Pancreas (tissue), 10 donors: ENCODE measurements around the gene RPGRIP1L. TPM values are rescaled to one million over a fixed set of nuclear protein-coding genes. Genes with fewer than 3 reads are reported as not detected.

Source experiments
- ATAC-seq, 4 donors: fragments of 200-7000 bp; cut with Tn5 transposase; one replicate each; pipeline versions ENCODE4 v1.8.0 to v1.9.1; 2020; ENCODE audit warnings: mild to moderate bottlenecking in 4 of 4, moderate library complexity in 4 of 4
- DNase-seq, 6 donors: peaks; one replicate each; pipeline ENCODE4 v3.0.0-alpha.2; 2020
- FAIRE-seq: peaks from 2 replicates; lab custom pipeline; 2012; peaks lifted over from hg19 to GRCh38; lab: Jason Lieb, UNC
- H3K27ac ChIP-seq, 4 donors: fragments of 200-600 bp; sonication (generic); 1 replicate in 3 of 4; 2 replicates in 1 of 4; pipeline versions ENCODE4 v1.5.0 to v1.8.0; 2020
- H3K27me3 ChIP-seq, 4 donors: fragments of 200-600 bp; one replicate each; pipeline ENCODE4 v1.8.0; 2021
- H3K36me3 ChIP-seq, 3 donors: fragments of 200-600 bp; sonication (generic) in 1 of 3; one replicate each; pipeline versions ENCODE4 v1.5.0 to v1.8.0; 2020 to 2021
- H3K4me1 ChIP-seq, 3 donors: fragments of 200-600 bp; one replicate each; pipeline ENCODE4 v1.8.0; 2021
- H3K4me3 ChIP-seq, 4 donors: fragments of 200-600 bp; sonication (generic) in 2 of 4; one replicate each; pipeline versions ENCODE4 v1.5.0 to v1.8.0; 2020 to 2021
- H3K9me3 ChIP-seq, 4 donors: fragments of 200-600 bp; one replicate each; pipeline ENCODE4 v1.8.0; 2021
- CTCF ChIP-seq, 4 donors: fragments of 200-600 bp; sonication (generic) in 3 of 4; IDR thresholded peaks; one replicate each; pipeline versions ENCODE4 v1.5.0 to v1.8.0; 2021; ENCODE audit warnings: antibody characterized with exemption in 4 of 4
- WGBS, 2 donors: extraction: QIAGEN DNeasy Blood & Tissue Kit; methylation state at CpG; one replicate each; pipeline ENCODE4 v1.1.7; 2013; 5-methylcytosine and 5-hydroxymethylcytosine counted together
- intact Hi-C, 3 donors: fragments of 100-400 bp; cut with DNase I; formaldehyde crosslinking; loops; one replicate each; pipeline versions ENCODE4 v1.11.1 to v1.14.2; 2022
- polyA plus RNA-seq, 2 donors: library from polyadenylated mRNA; stranded (reverse); fragments of 200-250 nt; gene quantifications; one replicate each; pipeline ENCODE4 v1.2.3, GENCODE V29; 2013
- total RNA-seq, 6 donors: library from RNA; stranded (reverse); fragmentation: NEBNext Ultra II Directional in 4 of 6; extraction: Animal tissue kit (Norgen Biotek cat#: 25700) in 4 of 6; gene quantifications; one replicate each; pipeline versions ENCODE4 v1.2.1 to v1.2.4, GENCODE V29; 2021 to 2023
- donor health status: healthy with polysubstance abuse.
- donor health status: DM: no; HTN: no; CAD: no; lungs with moderate emphysema.
- donor health status: DM: no; HTN: no; CAD: no.
- donor health status: control.
- donor health status: control.
- donor health status: Bipolar disorder and iron deficiency.
- donor health status: DM: yes; HTN: yes; CAD: no.
- donor health status: DM: no; HTN: no; CAD: no.
- donor health status: DM: no; HTN: no; CAD: no.
- donor health status: DM: yes; HTN: yes; CAD: no.

Gene RPGRIP1L
- 1 to 10 TPM; 1.4 to 5.2 (median 2.0) TPM for total RNA-seq
- 1 to 10 TPM; 1.1 to 1.6 TPM for polyA plus RNA-seq

GRCh38 chr16:53703590-53704444 is at the start of gene RPGRIP1L, which contains the start of gene FTO:
RPGRIP1L (minus strand) TSS chr16:53703859; CDS start chr16:53700723, 3,136 bp downstream.
FTO (plus strand) TSS chr16:53704156.
- peak within 1 kb of the TSS; percentile 42 to 86 (median 80) for H3K4me3 ChIP-seq
- WGBS, 2 donors: 0% methylated on average over 57 of the region's 57 CpGs
- H3K36me3 ChIP-seq: peaks cover 0 to 2% (median 0%) of the 10 kb centered on the region in 3 donors
- peak; percentile 98 to 99 (median 98) for ATAC-seq
- FAIRE-seq: peak; percentile 96
- peak; percentile 97 to 100 (median 99) for DNase-seq
- peak in 1 of 4 donors; percentile 12 for TF ChIP-seq CTCF (IDR thresholded peaks at IDR 0.05)
- peaks cover 7 to 10% (median 8%) of the 10 kb centered on the region in 3 donors for H3K4me1 ChIP-seq
- intact Hi-C loops: no loop called here
- no peaks in the 10 kb centered on the region for H3K27me3 ChIP-seq
- H3K27ac ChIP-seq: peak within 1 kb of the TSS; percentile 39 to 61 (median 58)
- H3K9me3 ChIP-seq: no peaks in the 10 kb centered on the region

DNA sequence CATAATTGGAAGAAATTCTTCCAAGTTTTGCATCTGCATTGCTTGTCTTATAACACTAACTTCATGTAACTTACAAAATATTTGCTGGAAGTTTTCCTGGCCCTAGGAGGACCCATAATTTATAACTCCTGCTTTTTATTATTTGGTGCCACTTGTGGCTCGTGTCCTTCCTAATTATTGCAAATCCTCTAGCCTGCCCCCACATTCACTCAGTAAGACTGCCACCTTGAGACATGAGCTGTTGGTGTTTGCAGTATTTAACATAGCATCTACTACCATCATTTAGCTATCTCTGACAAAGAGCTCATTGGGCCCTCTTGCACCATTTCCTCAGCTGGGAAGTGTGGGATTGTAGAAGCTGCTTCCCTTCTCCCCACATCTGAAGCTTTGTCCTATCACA is 49.8 kb upstream of the RPGRIP1L start:
- Histone ChIP-seq H3K4me1 (peaks cover 17 to 33% (median 22%) of the 10 kb centered on the region in 3 donors), H3K9me3 (no peaks in the 10 kb centered on the region), H3K4me3 (no peak overlapping the region), H3K27ac (no peak overlapping the region), H3K27me3 (no peaks in the 10 kb centered on the region), H3K36me3 (no peaks in the 10 kb centered on the region)
- FAIRE-seq (no peak), ATAC-seq (no peak), DNase-seq (no peak)
- no peak for TF ChIP-seq CTCF (IDR thresholded peaks at IDR 0.05)
- intact Hi-C loops: no loop called here
- WGBS, 2 donors: 64 to 86% methylated on average over 1 of the region's 1 CpG

- FAIRE-seq: no peak
- no peak for ATAC-seq
- Histone ChIP-seq H3K9me3 (no peaks in the 10 kb centered on the region), H3K4me3 (no peak overlapping the region), H3K36me3 (no peaks in the 10 kb centered on the region), H3K27me3 (no peaks in the 10 kb centered on the region), H3K4me1 (peaks cover 17 to 31% (median 22%) of the 10 kb centered on the region in 3 donors), H3K27ac (no peak overlapping the region)
- 39 to 54% methylated on average over 1 of the region's 1 CpG for WGBS, 2 donors
- DNase-seq: no peak
- intact Hi-C loops: no loop called here
- no peak for TF ChIP-seq CTCF (IDR thresholded peaks at IDR 0.05)
Measured at GRCh38 chr16:53752560-53752959, 48.9 kb upstream of the RPGRIP1L start.

DNA sequence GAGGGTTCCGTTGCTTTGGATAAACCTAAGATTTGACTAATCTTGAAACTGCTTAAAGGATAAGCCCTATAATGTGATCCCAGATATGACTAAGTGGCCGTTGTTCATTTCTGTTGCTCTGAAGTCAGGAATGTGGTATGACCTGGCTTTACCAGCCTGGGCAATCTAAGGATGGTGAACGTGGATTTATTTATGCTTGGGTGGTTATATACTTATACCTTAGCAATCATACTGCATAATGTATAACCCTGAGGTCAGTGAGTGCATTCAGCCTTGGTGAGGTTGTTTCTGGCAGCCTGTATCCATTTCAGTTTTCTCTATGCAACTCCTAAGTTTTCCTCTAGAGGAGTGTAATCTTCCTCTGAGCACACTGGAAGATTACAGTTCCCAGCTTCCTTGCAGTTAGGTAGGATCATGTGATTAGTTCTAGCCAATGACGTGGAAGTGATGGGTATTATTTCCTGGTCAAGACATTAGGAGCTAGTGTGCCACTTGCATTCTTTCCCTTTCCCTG is 42.2 kb upstream of the RPGRIP1L start:
- WGBS, 2 donors: 69 to 77% methylated on average over 4 of the region's 4 CpGs
- FAIRE-seq (no peak), DNase-seq (no peak), ATAC-seq (peak in 3 of 4 donors; percentile 12 to 23 (median 17))
- no peak for TF ChIP-seq CTCF (IDR thresholded peaks at IDR 0.05)
- Histone ChIP-seq H3K4me1 (peaks cover 11 to 27% (median 16%) of the 10 kb centered on the region in 3 donors), H3K9me3 (no peaks in the 10 kb centered on the region), H3K36me3 (no peaks in the 10 kb centered on the region), H3K27ac (peak overlapping the region in 3 of 4 donors; percentile 23 to 60 (median 54)), H3K4me3 (no peak overlapping the region), H3K27me3 (no peaks in the 10 kb centered on the region)
- intact Hi-C loops: no loop called here
